ENCODE measurements around the gene KIF26A.
"Not testable (repeated sequence)": the region's sequence is repeated elsewhere in the genome, so short reads cannot be mapped to it uniquely, and the experiment has no call there.

The KIF26A gene

GRCh38 chr14:104208331-104208730 is 69.9 kb downstream of the KIF26A start:
- not testable (repeated sequence) for DNase-seq (ENCODE audit: low read depth)

GRCh38 chr14:104209071-104209470 is 70.7 kb downstream of the KIF26A start:
- DNase-seq (ENCODE audit: low read depth), result not testable (repeated sequence)

- DNase-seq (ENCODE audit: low read depth), result no peak
Observed at GRCh38 chr14:104209985-104210816, 71.8 kb downstream of the KIF26A start.

GRCh38 chr14:104210817-104211195 is 72.4 kb downstream of the KIF26A start:
- DNase-seq (ENCODE audit: low read depth), result no peak

- no peak for DNase-seq (ENCODE audit: low read depth)
Observed at GRCh38 chr14:104211215-104211614, 72.8 kb downstream of the KIF26A start.

GRCh38 chr14:104211741-104212140 is 73.4 kb downstream of the KIF26A start:
- DNase-seq (ENCODE audit: low read depth), result no peak

GRCh38 chr14:104212206-104213095 is 74.1 kb downstream of the KIF26A start:
- DNase-seq (ENCODE audit: low read depth), result no peak

- DNase-seq (ENCODE audit: low read depth), result no peak
Observed at GRCh38 chr14:104213301-104214034, 75.1 kb downstream of the KIF26A start.

- no peak for DNase-seq (ENCODE audit: low read depth)
Observed at GRCh38 chr14:104214431-104215218, 76.2 kb downstream of the KIF26A start.

GRCh38 chr14:104215706-104216334 is 77.4 kb downstream of the KIF26A start:
- no peak for DNase-seq (ENCODE audit: low read depth)

GRCh38 chr14:104216457-104216856 is 78.1 kb downstream of the KIF26A start:
- DNase-seq (ENCODE audit: low read depth), result no peak

- no peak for DNase-seq (ENCODE audit: low read depth)
Observed at GRCh38 chr14:104217486-104218360, 79.3 kb downstream of the KIF26A start.

GRCh38 chr14:104218361-104219180 is 80.2 kb downstream of the KIF26A start:
- DNase-seq (ENCODE audit: low read depth), result no peak

GRCh38 chr14:104219731-104220214 is 81.4 kb downstream of the KIF26A start:
- DNase-seq (ENCODE audit: low read depth), result no peak

GRCh38 chr14:104220215-104221070 is 82.1 kb downstream of the KIF26A start:
- DNase-seq (ENCODE audit: low read depth), result no peak

GRCh38 chr14:104221071-104221625 is 82.8 kb downstream of the KIF26A start:
- no peak for DNase-seq (ENCODE audit: low read depth)

- DNase-seq (ENCODE audit: low read depth), result no peak
Observed at GRCh38 chr14:104221636-104222369, 83.4 kb downstream of the KIF26A start.
